CD4-positive, alpha-beta T cell (primary cell): Measurements from ENCODE around the gene CACNB2. TPM values are rescaled to one million over a fixed set of nuclear protein-coding genes. Genes with fewer than 3 reads are reported as not detected.

ENCODE experiments used
- ATAC-seq: fragments of 200-7000 bp; cut with Tn5 transposase; one replicate; pipeline ENCODE4 v1.10.0; 2022; ENCODE audit warnings: mild to moderate bottlenecking; ENCODE audit not compliant: poor library complexity
- CTCF ChIA-PET: fragments of 350-600 bp; sonication (Branson Sonifier 250); formaldehyde crosslinking; loops from one replicate; lab custom pipeline; 2021; ENCODE audit warnings: antibody characterized with exemption, inconsistent platforms; lab: Charles Lee
- POLR2A ChIA-PET: fragments of 350-600 bp; sonication (Branson Sonifier 250); formaldehyde crosslinking; loops from one replicate; lab custom pipeline; 2021; ENCODE audit warnings: antibody characterized with exemption, inconsistent platforms; lab: Charles Lee
- DNase-seq, 14 experiments: peaks; one replicate each; pipeline ENCODE4 v3.0.0-alpha.2; 2013 to 2020; ENCODE audit warnings: mixed read lengths in 2 of 14
- H3K27ac ChIP-seq, 2 donors: one replicate each; pipeline versions ENCODE4 v1.5.1 to v1.7.0; 2013; ENCODE audit warnings: low read length in 2 of 2, low read depth in 1 of 2, mild to moderate bottlenecking in 1 of 2
- H3K27me3 ChIP-seq, 2 experiments: 1 replicate in 1 of 2; 2 replicates in 1 of 2; pipeline versions ENCODE4 v1.6.1 to v1.7.0; 2013; ENCODE audit warnings: low read length in 2 of 2, control low read depth in 1 of 2, mild to moderate bottlenecking in 1 of 2, moderate library complexity in 1 of 2; ENCODE audit not compliant: insufficient read depth in 2 of 2, control insufficient read depth in 1 of 2
- H3K36me3 ChIP-seq: one replicate; pipeline ENCODE4 v1.6.1; 2013; ENCODE audit warnings: low read length, control low read depth; ENCODE audit not compliant: insufficient read depth
- H3K4me1 ChIP-seq: one replicate; pipeline ENCODE4 v1.6.1; 2013; ENCODE audit warnings: low read length, control low read depth; ENCODE audit not compliant: insufficient read depth
- H3K4me3 ChIP-seq: one replicate; pipeline ENCODE4 v1.5.1; 2013; ENCODE audit warnings: mild to moderate bottlenecking, low read length, moderate library complexity
- H3K9me3 ChIP-seq, 2 experiments: 1 replicate in 1 of 2; 2 replicates in 1 of 2; pipeline versions ENCODE4 v1.6.1 to v1.7.0; 2013; ENCODE audit warnings: low read length in 2 of 2, mild to moderate bottlenecking in 2 of 2, control low read depth in 1 of 2, moderate library complexity in 1 of 2; ENCODE audit not compliant: control insufficient read depth in 1 of 2, insufficient read depth in 1 of 2
- H3K27ac Mint-ChIP-seq: one replicate; pipeline ENCODE4 v1.8.0; 2020; ENCODE audit warnings: mixed read lengths
- H3K27me3 Mint-ChIP-seq: one replicate; pipeline ENCODE4 v1.8.0; 2021; ENCODE audit warnings: mixed read lengths
- H3K36me3 Mint-ChIP-seq: one replicate; pipeline ENCODE4 v1.8.0; 2021; ENCODE audit warnings: low read depth, mixed read lengths
- H3K4me1 Mint-ChIP-seq: one replicate; pipeline ENCODE4 v1.8.0; 2021; ENCODE audit warnings: low read depth, mixed read lengths
- H3K4me3 Mint-ChIP-seq: one replicate; pipeline ENCODE4 v1.8.0; 2020; ENCODE audit warnings: mild to moderate bottlenecking, mixed read lengths
- H3K9me3 Mint-ChIP-seq: one replicate; pipeline ENCODE4 v1.8.0; 2020; ENCODE audit warnings: mixed read lengths
- intact Hi-C, 2 experiments: fragments of 100-400 bp; cut with DNase I in 1 of 2; cut with micrococcal nuclease in 1 of 2; formaldehyde crosslinking; loops; one replicate each; pipeline versions ENCODE4 v1.15.1 to v1.9.0; 2023 to 2025; cut with DNase I, micrococcal nuclease
- total RNA-seq, 174 experiments: library from RNA in 2 of 174; stranded (reverse) in 2 of 174; gene quantifications; one replicate each; pipeline ENCODE4 v1.2.3 and lab custom pipeline; 2021 to 2026
- TF ChIP-seq, protein P1 (sequence below): fragments of 200-600 bp; IDR thresholded peaks from one replicate; pipeline ENCODE4 v1.8.0; 2022; ENCODE audit warnings: antibody characterized with exemption, mild to moderate bottlenecking

Gene CACNB2
- total RNA-seq, 2 experiments from 2014 or later, result 0.34 TPM; not detected in 1

DNA sequence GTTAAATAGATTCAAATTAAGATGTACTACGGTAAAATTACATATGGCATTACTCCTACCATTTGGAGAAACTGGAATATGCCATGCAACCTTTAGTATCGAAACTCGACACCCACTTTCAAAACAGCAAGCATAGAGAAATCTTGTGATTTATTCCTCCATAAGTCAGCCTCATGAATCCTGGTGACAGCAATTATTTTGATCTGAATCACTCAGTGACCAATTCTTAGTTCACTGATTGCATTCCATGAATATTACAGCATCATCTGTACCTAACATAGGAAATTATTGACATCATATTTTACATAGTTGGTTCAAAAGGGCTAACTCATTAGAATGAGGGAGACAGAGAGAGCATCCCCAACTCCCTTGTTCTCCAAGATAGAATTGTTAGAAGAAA, 89.6 kb downstream of the CACNB2 start:
- ChIA-PET CTCF (no interaction called here), POLR2A (no interaction called here)
- no peaks in the 10 kb centered on the region for H3K36me3 Mint-ChIP-seq
- no peaks in the 10 kb centered on the region for H3K9me3 Mint-ChIP-seq
- DNase-seq, result no peak
- H3K4me1 Mint-ChIP-seq, result no peaks in the 10 kb centered on the region
- no peak for ATAC-seq
- Histone ChIP-seq H3K27me3 (no peaks in the 10 kb centered on the region), H3K27ac (no peak overlapping the region), H3K4me1 (no peaks in the 10 kb centered on the region), H3K36me3 (no peaks in the 10 kb centered on the region), H3K9me3 (no peaks in the 10 kb centered on the region), H3K4me3 (no peak overlapping the region)
- H3K27me3 Mint-ChIP-seq, result no peaks in the 10 kb centered on the region
- TF ChIP-seq, protein P1, sequence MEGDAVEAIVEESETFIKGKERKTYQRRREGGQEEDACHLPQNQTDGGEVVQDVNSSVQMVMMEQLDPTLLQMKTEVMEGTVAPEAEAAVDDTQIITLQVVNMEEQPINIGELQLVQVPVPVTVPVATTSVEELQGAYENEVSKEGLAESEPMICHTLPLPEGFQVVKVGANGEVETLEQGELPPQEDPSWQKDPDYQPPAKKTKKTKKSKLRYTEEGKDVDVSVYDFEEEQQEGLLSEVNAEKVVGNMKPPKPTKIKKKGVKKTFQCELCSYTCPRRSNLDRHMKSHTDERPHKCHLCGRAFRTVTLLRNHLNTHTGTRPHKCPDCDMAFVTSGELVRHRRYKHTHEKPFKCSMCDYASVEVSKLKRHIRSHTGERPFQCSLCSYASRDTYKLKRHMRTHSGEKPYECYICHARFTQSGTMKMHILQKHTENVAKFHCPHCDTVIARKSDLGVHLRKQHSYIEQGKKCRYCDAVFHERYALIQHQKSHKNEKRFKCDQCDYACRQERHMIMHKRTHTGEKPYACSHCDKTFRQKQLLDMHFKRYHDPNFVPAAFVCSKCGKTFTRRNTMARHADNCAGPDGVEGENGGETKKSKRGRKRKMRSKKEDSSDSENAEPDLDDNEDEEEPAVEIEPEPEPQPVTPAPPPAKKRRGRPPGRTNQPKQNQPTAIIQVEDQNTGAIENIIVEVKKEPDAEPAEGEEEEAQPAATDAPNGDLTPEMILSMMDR, result no peak
- intact Hi-C loops, result no loop called here
- no peak overlapping the region for H3K27ac Mint-ChIP-seq
- H3K4me3 Mint-ChIP-seq, result no peak overlapping the region

DNA sequence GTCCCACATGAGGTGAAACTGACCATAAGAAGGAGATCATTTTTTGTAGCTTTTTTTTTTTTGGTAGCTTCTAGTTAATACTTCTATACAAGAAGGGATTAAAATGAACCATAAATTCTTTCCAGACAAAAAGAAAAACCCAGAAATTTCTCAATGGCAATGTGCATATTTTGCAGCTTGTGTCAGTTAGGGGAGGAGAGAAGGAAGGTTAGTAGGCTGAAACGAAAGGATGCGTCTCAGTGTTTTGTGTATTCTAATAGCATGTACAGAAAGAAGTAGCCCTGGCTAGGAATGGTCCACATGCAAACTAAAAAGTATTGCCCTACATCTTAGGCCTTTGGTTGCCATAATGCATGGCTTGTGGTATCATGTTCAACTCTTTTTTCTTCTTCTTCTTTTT, 90.6 kb downstream of the CACNB2 start:
- ChIA-PET POLR2A (no interaction called here), CTCF (no interaction called here)
- H3K27me3 ChIP-seq, result no peaks in the 10 kb centered on the region
- Mint-ChIP-seq H3K9me3 (no peaks in the 10 kb centered on the region), H3K4me3 (no peak overlapping the region), H3K4me1 (no peaks in the 10 kb centered on the region), H3K27ac (no peak overlapping the region), H3K36me3 (no peaks in the 10 kb centered on the region), H3K27me3 (peaks cover under 1% of the 10 kb centered on the region)
- ATAC-seq (no peak), DNase-seq (no peak)
- TF ChIP-seq, protein P1, result no peak
- H3K9me3 ChIP-seq, result no peaks in the 10 kb centered on the region
- intact Hi-C loops, result no loop called here
- no peak overlapping the region for H3K27ac ChIP-seq
- H3K4me1 ChIP-seq, result no peaks in the 10 kb centered on the region
- no peak overlapping the region for H3K4me3 ChIP-seq
- no peaks in the 10 kb centered on the region for H3K36me3 ChIP-seq

DNA sequence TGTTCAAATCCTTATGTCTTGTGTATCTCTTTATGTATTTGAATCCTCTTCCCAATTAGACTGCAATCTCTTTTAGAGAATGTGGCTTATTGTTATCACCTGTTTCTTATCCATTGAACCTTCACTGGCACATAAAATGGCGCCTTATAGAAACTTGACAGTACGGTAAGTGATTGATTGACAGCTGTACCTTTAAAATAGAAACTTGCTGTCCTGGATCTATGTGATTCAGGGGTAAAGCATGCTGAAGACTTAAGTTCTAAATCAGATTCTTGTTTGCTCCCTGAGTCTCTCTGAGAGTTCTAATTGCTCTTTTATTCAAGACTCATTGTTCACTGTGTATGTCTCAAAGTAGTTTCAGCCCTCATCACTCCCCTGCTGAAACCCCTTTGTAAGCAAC, 91.3 kb downstream of the CACNB2 start:
- Histone ChIP-seq H3K27me3 (no peaks in the 10 kb centered on the region), H3K9me3 (no peaks in the 10 kb centered on the region), H3K4me3 (no peak overlapping the region), H3K27ac (no peak overlapping the region), H3K4me1 (no peaks in the 10 kb centered on the region), H3K36me3 (no peaks in the 10 kb centered on the region)
- H3K36me3 Mint-ChIP-seq, result no peaks in the 10 kb centered on the region
- ChIA-PET CTCF (no interaction called here), POLR2A (no interaction called here)
- ATAC-seq, result no peak
- no peak for DNase-seq
- intact Hi-C loops, result no loop called here
- H3K27ac Mint-ChIP-seq, result no peak overlapping the region
- no peaks in the 10 kb centered on the region for H3K9me3 Mint-ChIP-seq
- TF ChIP-seq, protein P1, result no peak
- H3K4me3 Mint-ChIP-seq, result no peak overlapping the region
- no peaks in the 10 kb centered on the region for H3K4me1 Mint-ChIP-seq
- H3K27me3 Mint-ChIP-seq, result peaks cover 7% of the 10 kb centered on the region
